Astrocyte (in vitro differentiated cells and primary cell): ENCODE measurements around the gene ANLN.

Source experiments
- EZH2 ChIP-seq: IDR thresholded peaks from 2 replicates; pipeline ENCODE4 v1.6.1; 2012; ENCODE audit warnings: mild to moderate bottlenecking, low read length, inconsistent platforms; ENCODE audit not compliant: insufficient read depth
- TF ChIP-seq, protein P1 (sequence below): IDR thresholded peaks from 2 replicates; pipeline ENCODE4 v1.5.1; 2011; ENCODE audit warnings: low read depth, mild to moderate bottlenecking, inconsistent platforms, low read length, moderate library complexity; ENCODE audit not compliant: insufficient read depth

DNA sequence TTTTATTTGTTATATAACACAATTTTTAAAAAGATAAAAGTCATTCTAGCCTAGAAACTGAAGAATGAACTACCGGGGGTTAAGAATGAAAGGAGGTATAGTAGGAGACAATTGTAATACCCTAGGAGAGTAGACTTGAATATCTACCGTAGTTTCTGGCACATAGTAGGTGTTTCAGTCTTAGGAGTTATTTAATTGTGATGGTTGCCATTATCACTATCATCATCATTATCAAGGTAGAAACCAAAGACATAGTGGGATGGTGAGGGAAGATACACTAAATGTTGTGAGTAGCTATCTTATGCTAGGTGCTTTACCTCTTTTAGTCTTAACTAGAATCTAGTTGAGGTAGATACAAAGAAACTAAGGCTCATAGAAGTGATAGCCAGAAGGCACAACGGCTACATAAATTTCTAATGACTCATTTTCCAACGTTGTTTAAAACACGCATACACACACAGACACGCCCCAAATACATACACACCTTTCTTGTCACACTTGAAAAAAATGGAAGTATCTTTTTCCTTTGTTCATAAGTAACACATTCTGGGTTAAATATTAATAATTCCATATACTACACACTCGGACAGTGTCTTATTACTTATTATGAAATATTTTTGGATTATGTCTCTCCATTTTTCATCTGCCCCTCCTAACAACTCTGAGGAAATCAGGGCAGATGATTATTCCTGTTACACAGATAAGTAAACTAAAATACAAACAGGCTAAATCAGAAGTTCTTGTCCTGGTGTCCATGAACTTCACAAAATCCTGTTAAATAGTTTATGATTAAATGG is 2.0 kb upstream of the ANLN start:
- TF ChIP-seq, protein P1, sequence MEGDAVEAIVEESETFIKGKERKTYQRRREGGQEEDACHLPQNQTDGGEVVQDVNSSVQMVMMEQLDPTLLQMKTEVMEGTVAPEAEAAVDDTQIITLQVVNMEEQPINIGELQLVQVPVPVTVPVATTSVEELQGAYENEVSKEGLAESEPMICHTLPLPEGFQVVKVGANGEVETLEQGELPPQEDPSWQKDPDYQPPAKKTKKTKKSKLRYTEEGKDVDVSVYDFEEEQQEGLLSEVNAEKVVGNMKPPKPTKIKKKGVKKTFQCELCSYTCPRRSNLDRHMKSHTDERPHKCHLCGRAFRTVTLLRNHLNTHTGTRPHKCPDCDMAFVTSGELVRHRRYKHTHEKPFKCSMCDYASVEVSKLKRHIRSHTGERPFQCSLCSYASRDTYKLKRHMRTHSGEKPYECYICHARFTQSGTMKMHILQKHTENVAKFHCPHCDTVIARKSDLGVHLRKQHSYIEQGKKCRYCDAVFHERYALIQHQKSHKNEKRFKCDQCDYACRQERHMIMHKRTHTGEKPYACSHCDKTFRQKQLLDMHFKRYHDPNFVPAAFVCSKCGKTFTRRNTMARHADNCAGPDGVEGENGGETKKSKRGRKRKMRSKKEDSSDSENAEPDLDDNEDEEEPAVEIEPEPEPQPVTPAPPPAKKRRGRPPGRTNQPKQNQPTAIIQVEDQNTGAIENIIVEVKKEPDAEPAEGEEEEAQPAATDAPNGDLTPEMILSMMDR = no peak
- no peak for TF ChIP-seq EZH2
